Neuronal stem cell (in vitro differentiated cells): Measurements from ENCODE around the gene RITA1.

Experiments
- DNase-seq: peaks from one replicate; pipeline ENCODE4 v3.0.0-alpha.2; 2013; ENCODE audit warnings: low spot score
- H2AFZ ChIP-seq: one replicate; pipeline ENCODE4 v1.6.1; 2013; ENCODE audit warnings: mild to moderate bottlenecking, low read length, inconsistent platforms
- H2AK5ac ChIP-seq: 2 replicates; pipeline ENCODE4 v1.6.1; 2013; ENCODE audit warnings: low read depth, mild to moderate bottlenecking, inconsistent platforms, low read length, moderate library complexity, mixed read lengths
- H2BK120ac ChIP-seq: 2 replicates; pipeline ENCODE4 v1.6.1; 2013; ENCODE audit warnings: low read depth, mild to moderate bottlenecking, inconsistent platforms, low read length, moderate library complexity, mixed read lengths
- H2BK12ac ChIP-seq: one replicate; pipeline ENCODE4 v1.6.1; 2013; ENCODE audit warnings: low read length, inconsistent platforms
- H2BK15ac ChIP-seq: 2 replicates; pipeline ENCODE4 v1.6.1; 2013; ENCODE audit warnings: mild to moderate bottlenecking, low read length, inconsistent platforms, mixed read lengths
- H2BK5ac ChIP-seq: one replicate; pipeline ENCODE4 v1.6.1; 2013; ENCODE audit warnings: inconsistent platforms, mild to moderate bottlenecking, low read length, moderate library complexity
- H3K14ac ChIP-seq: one replicate; pipeline ENCODE4 v1.6.1; 2013; ENCODE audit warnings: low read length, inconsistent platforms
- H3K18ac ChIP-seq: 2 replicates; pipeline ENCODE4 v1.6.1; 2013; ENCODE audit warnings: low read length, inconsistent platforms
- H3K23ac ChIP-seq: 2 replicates; pipeline ENCODE4 v1.6.1; 2013; ENCODE audit warnings: low read depth, mild to moderate bottlenecking, mixed read lengths, low read length, inconsistent platforms; ENCODE audit not compliant: poor library complexity
- H3K27ac ChIP-seq: replicated peaks from 3 replicates; pipeline ENCODE4 v1.5.1; 2013; ENCODE audit warnings: low read length, inconsistent platforms
- H3K27me3 ChIP-seq, 3 experiments: 2 replicates each; pipeline ENCODE4 v1.6.1; 2013; ENCODE audit warnings: low read length in 3 of 3, mild to moderate bottlenecking in 2 of 3, inconsistent platforms in 1 of 3, low read depth in 1 of 3, mixed read lengths in 1 of 3, moderate library complexity in 1 of 3; ENCODE audit not compliant: control insufficient read depth in 3 of 3, insufficient read depth in 3 of 3
- H3K36me3 ChIP-seq, 2 donors: replicated peaks in 1 of 2; 2 replicates each; pipeline ENCODE4 v1.6.1; 2013; ENCODE audit warnings: low read length in 2 of 2; ENCODE audit not compliant: control insufficient read depth in 2 of 2, insufficient read depth in 2 of 2
- H3K4ac ChIP-seq: 2 replicates; pipeline ENCODE4 v1.6.1; 2013; ENCODE audit warnings: inconsistent platforms, mild to moderate bottlenecking, low read length, moderate library complexity
- H3K4me1 ChIP-seq, 2 donors: 1 replicate in 1 of 2; 2 replicates in 1 of 2; pipeline ENCODE4 v1.6.1; 2013; ENCODE audit warnings: low read length in 2 of 2, low read depth in 1 of 2; ENCODE audit not compliant: control insufficient read depth in 2 of 2, insufficient read depth in 1 of 2
- H3K4me2 ChIP-seq: one replicate; pipeline ENCODE4 v1.6.1; 2013; ENCODE audit warnings: mild to moderate bottlenecking, low read length, inconsistent platforms; ENCODE audit not compliant: insufficient read depth, poor library complexity, severe bottlenecking
- H3K4me3 ChIP-seq, 2 donors: 2 replicates each; pipeline ENCODE4 v1.5.1; 2013; ENCODE audit warnings: low read length in 2 of 2, mild to moderate bottlenecking in 2 of 2, inconsistent platforms in 1 of 2, moderate library complexity in 1 of 2
- H3K79me1 ChIP-seq: one replicate; pipeline ENCODE4 v1.6.1; 2013; ENCODE audit warnings: low read depth, mild to moderate bottlenecking, inconsistent platforms, low read length, moderate library complexity
- H3K9ac ChIP-seq: one replicate; pipeline ENCODE4 v1.6.1; 2013; ENCODE audit warnings: mild to moderate bottlenecking, low read depth, low read length, inconsistent platforms; ENCODE audit not compliant: poor library complexity
- H3K9me3 ChIP-seq, 2 donors: replicated peaks in 1 of 2; 2 replicates each; pipeline versions ENCODE3 to v1.6.1; 2013; ENCODE audit warnings: low read length in 2 of 2, mild to moderate bottlenecking in 2 of 2, inconsistent platforms in 1 of 2, low read depth in 1 of 2, mixed read lengths in 1 of 2, moderate library complexity in 1 of 2; ENCODE audit not compliant: control insufficient read depth in 2 of 2, insufficient read depth in 1 of 2
- H4K8ac ChIP-seq: one replicate; pipeline ENCODE4 v1.6.1; 2013; ENCODE audit warnings: low read depth, mild to moderate bottlenecking, inconsistent platforms, low read length, moderate library complexity
- H4K91ac ChIP-seq: one replicate; pipeline ENCODE4 v1.6.1; 2013; ENCODE audit warnings: low read length, low read depth, mild to moderate bottlenecking, inconsistent platforms; ENCODE audit not compliant: poor library complexity
- WGBS, 2 donors: extraction: QIAGEN DNeasy Blood & Tissue Kit; methylation state at CpG; one replicate each; pipeline ENCODE4 v1.1.7; 2013; ENCODE audit warnings: missing lambda C conversion rate in 2 of 2, mixed read lengths in 1 of 2; ENCODE audit not compliant: insufficient read length in 2 of 2, insufficient replicate concordance in 1 of 2; ENCODE audit errors: extremely low coverage in 2 of 2; 5-methylcytosine and 5-hydroxymethylcytosine counted together

The RITA1 gene

DNA sequence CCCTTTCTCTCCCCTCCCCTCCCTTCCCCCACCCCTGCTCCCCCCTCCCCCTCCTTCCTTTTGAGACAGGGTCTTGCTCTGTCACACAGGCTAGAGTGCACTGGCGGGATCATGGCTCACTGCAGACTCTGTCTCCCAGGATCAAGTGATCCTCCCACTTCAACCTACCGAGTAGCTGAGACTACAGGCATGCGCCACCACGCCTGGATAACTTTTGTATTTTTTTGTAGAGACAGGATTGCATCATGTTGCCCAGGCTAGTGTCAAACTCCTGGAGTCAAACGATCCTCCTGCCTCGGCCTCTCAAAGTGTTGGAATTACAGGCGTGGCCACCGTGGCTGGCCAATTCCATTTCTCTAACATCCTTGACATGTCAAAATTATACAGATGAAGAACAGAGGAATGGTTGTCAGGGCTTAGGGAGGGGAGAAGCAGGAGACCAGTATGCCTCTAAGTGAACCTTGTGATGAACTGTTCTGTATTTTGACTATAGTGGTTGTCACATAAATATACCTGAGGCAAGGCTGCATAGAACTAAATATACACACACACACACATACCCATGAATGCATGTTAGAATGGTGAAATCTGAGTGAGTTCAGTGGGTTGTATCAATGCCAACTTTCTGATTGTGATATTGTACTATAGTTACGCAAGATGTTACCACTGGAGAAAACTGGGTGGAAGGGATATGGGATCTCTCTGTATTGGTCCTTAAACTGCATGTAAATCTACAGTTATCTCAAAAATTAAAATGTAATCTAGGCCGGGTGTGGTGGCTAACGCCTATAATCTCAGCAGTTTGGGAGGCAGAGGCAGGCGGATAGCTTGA lies 39.6 kb upstream of the RITA1 start:
- no peak overlapping the region for H2AFZ ChIP-seq
- no peak overlapping the region for H3K4me2 ChIP-seq
- H2BK5ac ChIP-seq: no peak overlapping the region
- peaks cover 0 to 14% (median 0%) of the 10 kb centered on the region in 3 experiments for H3K27me3 ChIP-seq
- no peak overlapping the region for H2AK5ac ChIP-seq
- H3K4me1 ChIP-seq: peaks cover 15 to 17% of the 10 kb centered on the region in 2 donors
- WGBS, 2 donors: no CpG with 5 or more reads among the region's 12 CpGs
- no peaks in the 10 kb centered on the region for H3K36me3 ChIP-seq
- no peak overlapping the region for H3K14ac ChIP-seq
- no peaks in the 10 kb centered on the region for H3K9me3 ChIP-seq
- no peak overlapping the region for H2BK15ac ChIP-seq
- no peak overlapping the region for H3K18ac ChIP-seq
- H3K4me3 ChIP-seq: no peak overlapping the region
- H4K8ac ChIP-seq: no peak overlapping the region
- H2BK120ac ChIP-seq: no peak overlapping the region
- H3K27ac ChIP-seq: no peak overlapping the region
- H3K4ac ChIP-seq: no peak overlapping the region
- H3K9ac ChIP-seq: no peak overlapping the region
- no peak overlapping the region for H2BK12ac ChIP-seq
- no peak for DNase-seq
- H3K79me1 ChIP-seq: no peaks in the 10 kb centered on the region
- H3K23ac ChIP-seq: no peak overlapping the region
- no peak overlapping the region for H4K91ac ChIP-seq

DNA sequence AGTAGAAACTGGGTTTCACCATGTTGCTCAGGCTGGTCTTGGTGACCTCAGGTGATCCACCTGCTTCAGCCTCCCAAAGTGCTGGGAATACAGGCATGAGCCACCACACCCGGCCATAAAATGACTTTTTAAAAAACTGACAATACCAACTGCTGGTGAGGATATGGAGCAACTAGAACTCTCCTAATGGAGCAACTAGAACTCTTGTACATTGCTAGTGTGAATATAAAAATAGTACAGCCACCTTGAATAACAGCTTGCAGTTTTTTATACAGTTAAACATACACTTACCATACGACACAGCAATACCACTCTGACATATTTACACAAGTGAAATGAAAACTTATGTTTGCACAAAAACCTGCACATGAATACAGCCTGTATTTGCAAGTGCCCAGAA lies 38.5 kb upstream of the RITA1 start:
- Histone ChIP-seq H3K9ac (no peak overlapping the region), H3K27ac (no peak overlapping the region), H3K4me2 (no peak overlapping the region), H2AK5ac (no peak overlapping the region), H2BK5ac (no peak overlapping the region), H3K4me3 (no peak overlapping the region), H2BK120ac (no peak overlapping the region), H3K23ac (no peak overlapping the region), H2BK15ac (no peak overlapping the region), H3K79me1 (no peaks in the 10 kb centered on the region), H3K18ac (no peak overlapping the region), H3K14ac (no peak overlapping the region), H3K27me3 (peaks cover 0 to 20% (median under 1%) of the 10 kb centered on the region in 3 experiments), H4K91ac (no peak overlapping the region), H2AFZ (no peak overlapping the region), H3K4ac (no peak overlapping the region), H3K4me1 (peaks cover 15 to 17% of the 10 kb centered on the region in 2 donors), H3K9me3 (no peaks in the 10 kb centered on the region), H3K36me3 (no peaks in the 10 kb centered on the region), H4K8ac (no peak overlapping the region), H2BK12ac (no peak overlapping the region)
- no CpG with 5 or more reads among the region's 2 CpGs for WGBS, 2 donors
- DNase-seq: no peak

- no CpG with 5 or more reads among the region's 22 CpGs for WGBS, 2 donors
Observed at GRCh38 chr12:113149361-113150150, 36.0 kb upstream of the RITA1 start, which contains the start of gene CFAP73. Gene CFAP73, plus strand, starts transcription at chr12:113149724. Its CDS starts 134 bp downstream, at chr12:113149858.

GRCh38 chr12:113151655-113152054 lies 33.9 kb upstream of the RITA1 start:
- H3K27ac ChIP-seq: no peak overlapping the region
- no peak overlapping the region for H4K8ac ChIP-seq
- H3K36me3 ChIP-seq: no peaks in the 10 kb centered on the region
- H3K14ac ChIP-seq: no peak overlapping the region
- H2AK5ac ChIP-seq: peak overlapping the region; percentile 58
- no peak overlapping the region for H3K23ac ChIP-seq
- H2BK120ac ChIP-seq: no peak overlapping the region
- H2AFZ ChIP-seq: no peak overlapping the region
- H3K4ac ChIP-seq: no peak overlapping the region
- H3K9me3 ChIP-seq: no peaks in the 10 kb centered on the region
- no peaks in the 10 kb centered on the region for H3K79me1 ChIP-seq
- H2BK15ac ChIP-seq: peak overlapping the region; percentile 8
- H2BK12ac ChIP-seq: peak overlapping the region; percentile 14
- no peak overlapping the region for H2BK5ac ChIP-seq
- no peak for DNase-seq
- H3K4me1 ChIP-seq: peaks cover 18 to 22% of the 10 kb centered on the region in 2 donors
- H3K27me3 ChIP-seq: peaks cover 5 to 52% (median 27%) of the 10 kb centered on the region in 3 experiments
- WGBS, 2 donors: no CpG with 5 or more reads among the region's 3 CpGs
- H3K9ac ChIP-seq: no peak overlapping the region
- H3K18ac ChIP-seq: no peak overlapping the region
- H3K4me2 ChIP-seq: no peak overlapping the region
- no peak overlapping the region for H4K91ac ChIP-seq
- H3K4me3 ChIP-seq: no peak overlapping the region

More at GRCh38 chr12:113149361-113150150, 36.0 kb upstream of the RITA1 start, which contains the start of gene CFAP73:
- Histone ChIP-seq H3K4me2 (peak within 1 kb of the TSS; percentile 22), H2BK5ac (no peak within 1 kb of the TSS), H3K9ac (no peak within 1 kb of the TSS), H3K4me1 (peaks cover 17 to 20% of the 10 kb centered on the region in 2 donors), H3K27me3 (peaks cover 5 to 36% (median 21%) of the 10 kb centered on the region in 3 experiments), H3K27ac (peak within 1 kb of the TSS; percentile 55), H3K4me3 (peak within 1 kb of the TSS in 1 of 2 donors; percentile 9), H2AFZ (peak within 1 kb of the TSS; percentile 57), H3K23ac (no peak within 1 kb of the TSS), H3K18ac (peak within 1 kb of the TSS; percentile 77), H2BK120ac (peak within 1 kb of the TSS; percentile 96), H3K9me3 (no peaks in the 10 kb centered on the region), H3K36me3 (no peaks in the 10 kb centered on the region), H3K14ac (no peak within 1 kb of the TSS), H2BK12ac (peak within 1 kb of the TSS; percentile 86), H3K4ac (no peak within 1 kb of the TSS), H2AK5ac (peak within 1 kb of the TSS; percentile 50), H2BK15ac (peak within 1 kb of the TSS; percentile 19), H3K79me1 (no peaks in the 10 kb centered on the region), H4K91ac (no peak within 1 kb of the TSS), H4K8ac (no peak within 1 kb of the TSS)
- peak; percentile 87 for DNase-seq
